EH (cell line): ENCODE measurements around the gene SAMSN1.
A peak's percentile ranks its signal among the peaks of the same experiment; 100 is the strongest.
"Not testable (repeated sequence)": the region's sequence is repeated elsewhere in the genome, so short reads cannot be mapped to it uniquely, and the experiment has no call there.

Source experiments
- DNase-seq: peaks from one replicate; pipeline ENCODE4 v3.0.0-alpha.2; 2015; ENCODE audit warnings: low read depth

Gene SAMSN1

GRCh38 chr21:14562959-14563358 lies 16.8 kb upstream of the SAMSN1 start:
- no peak for DNase-seq

GRCh38 chr21:14560555-14560954 lies 14.4 kb upstream of the SAMSN1 start:
- DNase-seq, result no peak

- no peak for DNase-seq
These were observed 14.0 kb upstream of the SAMSN1 start for GRCh38 chr21:14560139-14560538.

GRCh38 chr21:14559102-14559501 lies 13.0 kb upstream of the SAMSN1 start:
- DNase-seq, result no peak

GRCh38 chr21:14557413-14557812 lies 11.3 kb upstream of the SAMSN1 start:
- DNase-seq, result no peak

- no peak for DNase-seq
These were observed 8.8 kb upstream of the SAMSN1 start for GRCh38 chr21:14554948-14555347.

GRCh38 chr21:14553422-14553821 lies 7.3 kb upstream of the SAMSN1 start:
- DNase-seq, result no peak

- no peak for DNase-seq
These were observed 5.6 kb upstream of the SAMSN1 start for GRCh38 chr21:14551741-14552140.

- no peak for DNase-seq
These were observed 4.0 kb upstream of the SAMSN1 start for GRCh38 chr21:14550135-14550534.

- no peak for DNase-seq
These were observed 2.7 kb upstream of the SAMSN1 start for GRCh38 chr21:14548779-14549178.

- DNase-seq, result no peak
These were observed 1.9 kb upstream of the SAMSN1 start for GRCh38 chr21:14547834-14548513.

- DNase-seq, result not testable (repeated sequence)
These were observed 604 bp upstream of the SAMSN1 start for GRCh38 chr21:14546719-14547118.

- no peak for DNase-seq
These were observed 2.1 kb downstream of the SAMSN1 start for GRCh38 chr21:14543983-14544382.

GRCh38 chr21:14542638-14543037 lies 3.5 kb downstream of the SAMSN1 start:
- DNase-seq, result no peak

GRCh38 chr21:14541841-14542490 lies 4.1 kb downstream of the SAMSN1 start:
- DNase-seq, result no peak

GRCh38 chr21:14538483-14538882 lies 7.6 kb downstream of the SAMSN1 start:
- no peak for DNase-seq

- no peak for DNase-seq
These were observed 9.2 kb downstream of the SAMSN1 start for GRCh38 chr21:14536929-14537328.

GRCh38 chr21:14535702-14536101 lies 10.4 kb downstream of the SAMSN1 start:
- no peak for DNase-seq

GRCh38 chr21:14533499-14534428 lies 12.4 kb downstream of the SAMSN1 start:
- DNase-seq, result peak; percentile 28

- DNase-seq, result no peak
These were observed 14.3 kb downstream of the SAMSN1 start for GRCh38 chr21:14531757-14532316.

GRCh38 chr21:14530592-14530991 lies 15.5 kb downstream of the SAMSN1 start:
- no peak for DNase-seq

GRCh38 chr21:14528815-14529214 lies 17.3 kb downstream of the SAMSN1 start:
- no peak for DNase-seq
